ENCODE results near the gene ADA.

ADA gene

DNA sequence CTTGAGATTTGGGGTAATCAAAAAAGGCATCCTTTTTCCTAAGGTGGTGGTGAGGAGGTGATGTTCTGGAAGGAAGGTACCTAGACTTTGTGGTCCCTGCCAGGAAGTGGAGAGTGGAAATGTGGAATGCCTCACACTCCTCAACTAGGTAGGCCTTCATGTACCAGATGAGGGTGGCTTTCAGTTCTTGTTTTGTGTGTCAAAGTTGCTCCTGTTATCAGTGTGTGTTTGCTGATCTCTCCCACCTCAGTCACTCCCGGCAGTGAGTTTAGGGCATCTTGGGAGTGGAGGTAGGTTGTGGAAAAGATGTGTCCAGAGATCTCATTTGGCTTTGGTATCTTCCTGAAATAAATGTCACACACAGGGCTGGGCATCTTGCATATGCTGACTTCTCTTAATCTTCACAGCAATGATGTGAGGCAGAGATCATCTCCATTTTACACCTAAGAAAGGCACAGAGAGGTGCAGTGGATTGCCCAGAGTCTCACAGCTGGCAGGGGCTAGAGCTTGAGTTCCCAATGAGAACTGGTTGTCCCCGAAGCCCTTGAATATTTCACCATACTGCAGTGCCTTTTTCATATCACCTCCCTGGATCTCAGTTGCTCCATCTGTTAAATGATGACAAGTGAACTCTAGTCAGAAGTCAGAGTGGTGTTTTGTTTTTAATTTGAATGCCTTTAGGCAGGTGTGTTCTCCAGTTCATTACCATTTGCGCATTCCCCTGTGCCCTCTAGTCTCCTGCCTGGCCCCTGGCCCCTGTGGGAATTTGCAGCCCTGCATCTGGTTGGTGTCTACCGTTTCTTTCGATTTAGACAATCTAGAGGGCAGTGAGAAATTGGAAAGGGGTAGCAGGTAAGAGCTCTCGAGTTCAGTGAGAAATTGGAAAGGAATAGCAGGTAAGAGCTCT lies 66.2 kb downstream of the ADA start:
- DNase-seq: no peak
- TF ChIP-seq, protein P1, sequence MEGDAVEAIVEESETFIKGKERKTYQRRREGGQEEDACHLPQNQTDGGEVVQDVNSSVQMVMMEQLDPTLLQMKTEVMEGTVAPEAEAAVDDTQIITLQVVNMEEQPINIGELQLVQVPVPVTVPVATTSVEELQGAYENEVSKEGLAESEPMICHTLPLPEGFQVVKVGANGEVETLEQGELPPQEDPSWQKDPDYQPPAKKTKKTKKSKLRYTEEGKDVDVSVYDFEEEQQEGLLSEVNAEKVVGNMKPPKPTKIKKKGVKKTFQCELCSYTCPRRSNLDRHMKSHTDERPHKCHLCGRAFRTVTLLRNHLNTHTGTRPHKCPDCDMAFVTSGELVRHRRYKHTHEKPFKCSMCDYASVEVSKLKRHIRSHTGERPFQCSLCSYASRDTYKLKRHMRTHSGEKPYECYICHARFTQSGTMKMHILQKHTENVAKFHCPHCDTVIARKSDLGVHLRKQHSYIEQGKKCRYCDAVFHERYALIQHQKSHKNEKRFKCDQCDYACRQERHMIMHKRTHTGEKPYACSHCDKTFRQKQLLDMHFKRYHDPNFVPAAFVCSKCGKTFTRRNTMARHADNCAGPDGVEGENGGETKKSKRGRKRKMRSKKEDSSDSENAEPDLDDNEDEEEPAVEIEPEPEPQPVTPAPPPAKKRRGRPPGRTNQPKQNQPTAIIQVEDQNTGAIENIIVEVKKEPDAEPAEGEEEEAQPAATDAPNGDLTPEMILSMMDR (IDR thresholded peaks at IDR 0.05): no peak
- no peak overlapping the region for H3K4me3 Mint-ChIP-seq
- H3K9me3 Mint-ChIP-seq: no peaks in the 10 kb centered on the region
- peaks cover 33% of the 10 kb centered on the region for H3K4me1 Mint-ChIP-seq
- H3K27ac Mint-ChIP-seq: peak overlapping the region; percentile 86
- peaks cover 12% of the 10 kb centered on the region for H3K36me3 Mint-ChIP-seq (ENCODE audit: low read depth)
- no peaks in the 10 kb centered on the region for H3K27me3 Mint-ChIP-seq (ENCODE audit: low read depth, poor library complexity)

DNA sequence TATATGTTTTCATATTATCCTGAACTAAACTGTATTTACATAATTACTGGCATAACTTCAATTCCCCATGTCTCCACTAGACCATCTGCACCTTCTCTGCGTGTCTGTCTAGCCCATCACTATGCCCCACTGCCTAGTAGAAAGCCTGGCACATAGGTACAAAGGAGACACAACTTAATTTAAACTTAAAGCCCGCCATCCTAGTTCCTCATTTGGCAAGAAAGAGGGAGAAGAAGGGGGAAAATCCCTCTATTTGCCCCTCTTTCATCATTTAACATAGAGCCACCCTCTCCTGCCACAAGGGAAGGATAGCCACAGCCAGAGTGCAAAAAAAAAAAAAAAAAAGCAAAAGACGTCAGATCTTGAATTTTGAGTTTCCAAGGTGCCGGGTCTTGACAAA lies 67.3 kb downstream of the ADA start:
- Mint-ChIP-seq H3K4me1 (peaks cover 41% of the 10 kb centered on the region), H3K36me3 (ENCODE audit: low read depth) (peaks cover 5% of the 10 kb centered on the region), H3K9me3 (no peaks in the 10 kb centered on the region), H3K27me3 (ENCODE audit: low read depth, poor library complexity) (no peaks in the 10 kb centered on the region), H3K27ac (no peak overlapping the region), H3K4me3 (no peak overlapping the region)
- TF ChIP-seq, protein P1 (IDR thresholded peaks at IDR 0.05): no peak
- DNase-seq: no peak

DNA sequence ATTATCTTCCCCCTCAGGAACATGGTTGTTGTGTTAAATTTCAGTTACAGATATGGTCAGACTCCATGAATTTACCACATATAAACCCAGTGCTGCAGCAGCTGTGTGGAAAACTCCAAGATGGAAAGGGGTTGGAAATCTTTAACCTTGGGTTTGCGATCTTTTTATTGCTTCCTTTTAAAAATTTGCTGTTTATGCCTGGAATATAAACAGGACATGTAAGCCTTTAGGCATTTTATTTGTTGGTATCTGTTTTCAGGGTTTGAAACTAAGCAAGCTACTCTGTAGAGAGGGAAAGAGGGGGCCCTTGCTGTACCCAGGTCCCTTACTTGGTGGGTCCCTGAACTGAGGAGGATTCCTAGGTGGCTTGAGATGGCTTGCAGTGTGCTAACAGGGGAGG lies 68.3 kb downstream of the ADA start:
- H3K4me3 Mint-ChIP-seq: peak overlapping the region; percentile 45
- H3K4me1 Mint-ChIP-seq: peaks cover 41% of the 10 kb centered on the region

DNA sequence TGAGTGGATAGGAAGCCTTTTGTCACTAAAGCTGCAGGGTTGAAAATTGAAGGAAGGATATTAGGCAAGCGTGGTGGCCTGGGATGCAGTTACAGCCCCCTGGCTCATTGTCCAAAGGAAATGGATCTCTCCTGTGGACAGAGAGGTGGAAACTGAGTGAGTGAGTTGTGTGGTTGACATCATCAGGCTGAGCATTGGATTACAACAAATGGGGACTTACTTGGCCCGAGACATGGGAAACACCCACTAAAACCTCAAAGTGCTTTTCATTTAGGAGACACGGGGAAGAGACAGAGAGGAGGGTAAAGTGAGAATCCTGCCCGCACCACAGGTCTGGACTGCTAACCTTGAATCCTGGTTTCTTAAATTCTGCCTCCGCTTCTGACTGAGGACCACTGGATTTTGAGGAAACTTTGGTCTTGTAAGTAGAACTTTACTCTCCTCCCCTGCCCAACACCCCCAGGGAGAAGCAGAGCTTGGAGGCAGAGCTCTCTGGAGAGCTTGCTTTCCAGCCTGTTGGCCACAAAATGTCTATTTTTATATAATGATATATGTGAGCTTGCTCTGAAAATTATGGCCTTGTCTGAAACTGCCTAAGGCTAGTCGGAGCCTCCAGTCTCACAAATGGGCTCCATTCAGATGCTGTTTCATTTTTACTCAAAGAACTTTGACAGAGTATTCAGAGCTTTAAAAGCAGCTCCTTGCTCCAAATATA lies 69.0 kb downstream of the ADA start, which contains the start of gene PKIG:
TSS of gene PKIG (plus strand) at position 269 of the 715 bp plus-strand sequence. CDS start 31,978 bp downstream, outside the sequence.
- Mint-ChIP-seq H3K4me3 (peak within 1 kb of the TSS; percentile 45), H3K4me1 (peaks cover 41% of the 10 kb centered on the region), H3K27ac (peak within 1 kb of the TSS; percentile 69), H3K27me3 (ENCODE audit: low read depth, poor library complexity) (no peaks in the 10 kb centered on the region), H3K36me3 (ENCODE audit: low read depth) (peaks cover 8% of the 10 kb centered on the region), H3K9me3 (peaks cover 3% of the 10 kb centered on the region)
- TF ChIP-seq, protein P1 (IDR thresholded peaks at IDR 0.05): no peak
- no peak for DNase-seq

More for the DNA sequence above, 68.3 kb downstream of the ADA start:
- H3K36me3 Mint-ChIP-seq (ENCODE audit: low read depth): peaks cover 9% of the 10 kb centered on the region
- TF ChIP-seq, protein P1 (IDR thresholded peaks at IDR 0.05): no peak
- H3K27ac Mint-ChIP-seq: peak overlapping the region; percentile 53
- peaks cover 3% of the 10 kb centered on the region for H3K9me3 Mint-ChIP-seq
- H3K27me3 Mint-ChIP-seq (ENCODE audit: low read depth, poor library complexity): no peaks in the 10 kb centered on the region
- no peak for DNase-seq

DNA sequence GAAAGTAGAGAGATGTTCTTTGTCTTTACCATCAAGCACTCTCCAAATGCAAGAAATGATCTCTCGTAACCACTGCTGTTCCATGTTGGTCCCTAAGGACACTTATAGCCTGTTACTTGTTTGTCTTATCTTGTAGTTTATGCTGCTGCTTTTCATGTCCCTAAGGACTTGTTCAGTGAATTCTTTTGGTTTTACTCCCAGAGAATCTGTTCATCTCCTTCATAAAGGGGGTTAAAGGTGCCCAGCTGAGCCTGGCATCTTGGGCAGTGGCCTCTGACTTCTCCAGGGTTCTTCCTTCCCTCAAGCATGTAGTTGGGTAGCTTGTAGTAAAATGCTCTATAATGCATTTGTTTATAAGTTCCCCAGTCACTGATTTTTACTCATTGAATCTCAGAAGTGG lies 70.0 kb downstream of the ADA start:
- peaks cover 3% of the 10 kb centered on the region for H3K9me3 Mint-ChIP-seq
- peaks cover 10% of the 10 kb centered on the region for H3K36me3 Mint-ChIP-seq (ENCODE audit: low read depth)
- no peak overlapping the region for H3K4me3 Mint-ChIP-seq
- DNase-seq: no peak
- TF ChIP-seq, protein P1 (IDR thresholded peaks at IDR 0.05): no peak
- H3K27ac Mint-ChIP-seq: peak overlapping the region; percentile 69
- H3K27me3 Mint-ChIP-seq (ENCODE audit: low read depth, poor library complexity): no peaks in the 10 kb centered on the region
- peaks cover 42% of the 10 kb centered on the region for H3K4me1 Mint-ChIP-seq

Measured in nephron progenitor cell (in vitro differentiated cells).